RWPE2 (cell line): ENCODE measurements around the gene FGFR1OP2.

Source experiments
- ATAC-seq: fragments of 200-7000 bp; cut with Tn5 transposase; 3 replicates; pipeline ENCODE4 v1.9.1; 2021; ENCODE audit warnings: low read depth
- DNase-seq: peaks from one replicate; pipeline ENCODE4 v3.0.0-alpha.2; 2020; ENCODE audit warnings: low spot score
- H3K27ac ChIP-seq: fragments of 450-650 bp; 2 replicates; pipeline ENCODE4 v1.5.1; 2017; ENCODE audit warnings: mild to moderate bottlenecking; ENCODE audit not compliant: poor library complexity, severe bottlenecking
- H3K27me3 ChIP-seq: fragments of 250-450 bp; sonication (Bioruptor Pico); 2 replicates; pipeline ENCODE4 v1.5.1; 2021; ENCODE audit warnings: mild to moderate bottlenecking, moderate library complexity; ENCODE audit not compliant: insufficient read depth, poor library complexity, severe bottlenecking
- H3K36me3 ChIP-seq: fragments of 250-450 bp; sonication (Bioruptor Pico); 2 replicates; pipeline ENCODE4 v1.5.1; 2020; ENCODE audit warnings: low read depth, mild to moderate bottlenecking, moderate library complexity
- H3K4me1 ChIP-seq: fragments of 250-450 bp; sonication (Bioruptor Pico); 2 replicates; pipeline ENCODE4 v1.5.1; 2021; ENCODE audit warnings: mild to moderate bottlenecking, moderate library complexity; ENCODE audit not compliant: insufficient read depth, poor library complexity, severe bottlenecking
- H3K4me3 ChIP-seq: fragments of 250-450 bp; sonication (Bioruptor Pico); 2 replicates; pipeline ENCODE4 v1.5.1; 2021; ENCODE audit warnings: mild to moderate bottlenecking, moderate library complexity; ENCODE audit not compliant: severe bottlenecking
- H3K9me3 ChIP-seq: fragments of 250-450 bp; sonication (Bioruptor Pico); 2 replicates; pipeline ENCODE4 v1.5.1; 2021; ENCODE audit warnings: mild to moderate bottlenecking, moderate library complexity; ENCODE audit not compliant: severe bottlenecking
- TF ChIP-seq, protein P1 (sequence below): fragments of 450-650 bp; IDR thresholded peaks from one replicate; pipeline ENCODE4 v1.5.1; 2017; ENCODE audit warnings: mild to moderate bottlenecking, moderate library complexity; ENCODE audit not compliant: poor library complexity, severe bottlenecking

The FGFR1OP2 gene

DNA sequence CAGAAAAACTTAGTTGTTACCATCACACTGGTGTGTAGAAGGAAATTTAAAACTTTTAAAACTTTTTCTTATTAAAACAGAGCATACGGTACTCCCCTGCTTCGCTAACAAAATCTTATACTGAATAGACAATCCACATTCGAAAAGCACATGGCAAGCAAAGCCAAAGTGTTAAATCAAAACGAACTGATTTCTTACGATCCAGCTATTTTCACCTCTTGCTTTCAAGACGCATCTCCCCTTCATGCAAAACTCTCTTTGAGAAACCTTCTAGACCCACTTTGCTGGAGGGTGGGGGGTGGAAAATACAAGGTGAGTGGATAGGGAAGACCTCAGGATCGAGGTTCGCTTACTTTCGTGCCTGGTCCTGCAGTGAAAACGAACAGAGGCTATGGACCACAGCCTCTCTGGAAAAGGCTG lies 817 bp upstream of the FGFR1OP2 start:
- Histone ChIP-seq H3K9me3 (no peaks in the 10 kb centered on the region), H3K4me3 (peak overlapping the region; percentile 71), H3K27ac (peak overlapping the region; percentile 72), H3K36me3 (peaks cover 16% of the 10 kb centered on the region), H3K27me3 (no peaks in the 10 kb centered on the region), H3K4me1 (peaks cover 7% of the 10 kb centered on the region)
- TF ChIP-seq, protein P1, sequence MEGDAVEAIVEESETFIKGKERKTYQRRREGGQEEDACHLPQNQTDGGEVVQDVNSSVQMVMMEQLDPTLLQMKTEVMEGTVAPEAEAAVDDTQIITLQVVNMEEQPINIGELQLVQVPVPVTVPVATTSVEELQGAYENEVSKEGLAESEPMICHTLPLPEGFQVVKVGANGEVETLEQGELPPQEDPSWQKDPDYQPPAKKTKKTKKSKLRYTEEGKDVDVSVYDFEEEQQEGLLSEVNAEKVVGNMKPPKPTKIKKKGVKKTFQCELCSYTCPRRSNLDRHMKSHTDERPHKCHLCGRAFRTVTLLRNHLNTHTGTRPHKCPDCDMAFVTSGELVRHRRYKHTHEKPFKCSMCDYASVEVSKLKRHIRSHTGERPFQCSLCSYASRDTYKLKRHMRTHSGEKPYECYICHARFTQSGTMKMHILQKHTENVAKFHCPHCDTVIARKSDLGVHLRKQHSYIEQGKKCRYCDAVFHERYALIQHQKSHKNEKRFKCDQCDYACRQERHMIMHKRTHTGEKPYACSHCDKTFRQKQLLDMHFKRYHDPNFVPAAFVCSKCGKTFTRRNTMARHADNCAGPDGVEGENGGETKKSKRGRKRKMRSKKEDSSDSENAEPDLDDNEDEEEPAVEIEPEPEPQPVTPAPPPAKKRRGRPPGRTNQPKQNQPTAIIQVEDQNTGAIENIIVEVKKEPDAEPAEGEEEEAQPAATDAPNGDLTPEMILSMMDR: no peak
- DNase-seq: no peak
- no peak for ATAC-seq

DNA sequence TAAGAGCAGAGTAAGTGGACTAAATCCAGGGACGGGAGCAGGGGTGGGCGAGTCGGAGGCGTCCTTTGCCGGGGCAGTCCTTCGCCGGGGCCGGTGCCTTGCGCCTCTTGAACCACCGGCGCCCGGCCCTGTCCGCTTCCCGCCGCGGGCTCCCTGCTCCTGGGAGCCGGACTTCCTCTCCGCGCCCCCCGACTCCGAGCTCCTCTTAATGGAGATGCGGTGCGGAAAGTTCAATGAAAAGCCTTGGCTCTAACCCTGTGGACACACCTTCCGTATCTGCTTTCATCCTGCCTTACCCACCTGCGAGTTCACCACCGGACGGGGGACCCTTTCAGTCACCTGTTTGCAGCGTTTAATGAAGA lies 412 bp downstream of the FGFR1OP2 start:
- TF ChIP-seq, protein P1: no peak
- Histone ChIP-seq H3K36me3 (peaks cover 16% of the 10 kb centered on the region), H3K9me3 (no peaks in the 10 kb centered on the region), H3K27ac (peak overlapping the region; percentile 72), H3K4me3 (peak overlapping the region; percentile 71), H3K27me3 (no peaks in the 10 kb centered on the region), H3K4me1 (peaks cover 7% of the 10 kb centered on the region)
- ATAC-seq (peak; percentile 34), DNase-seq (peak; percentile 25)

DNA sequence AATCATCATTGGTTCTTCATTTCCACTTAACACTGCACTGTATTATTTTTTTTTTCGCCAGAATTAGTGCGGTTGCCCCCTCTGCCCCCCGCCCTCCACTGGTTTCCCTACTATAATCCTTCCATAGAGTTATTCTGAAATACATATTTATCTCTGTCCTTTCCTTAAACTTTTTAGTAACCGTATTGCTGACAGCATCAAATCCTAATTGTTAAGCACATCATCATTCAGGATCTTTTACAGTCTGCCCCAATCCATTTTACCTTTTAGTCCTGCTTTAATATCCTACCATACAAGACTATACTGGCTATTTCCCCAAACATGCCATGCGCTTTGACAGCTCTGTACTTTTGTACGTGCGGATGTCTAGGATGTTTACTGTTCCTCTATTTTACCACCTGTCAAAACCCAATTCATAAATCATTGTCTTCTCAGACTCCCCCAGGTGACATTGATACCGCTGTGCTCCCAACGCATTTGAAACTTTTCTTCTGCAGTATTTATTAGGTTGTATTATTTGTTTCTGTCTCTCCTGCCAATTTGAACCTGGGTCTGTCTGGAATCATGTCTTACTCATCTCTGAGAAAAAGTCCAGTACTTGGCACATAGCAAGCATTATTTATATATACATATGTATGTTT lies 1.0 kb downstream of the FGFR1OP2 start:
- Histone ChIP-seq H3K4me3 (peak overlapping the region; percentile 71), H3K9me3 (no peaks in the 10 kb centered on the region), H3K4me1 (peaks cover 7% of the 10 kb centered on the region), H3K27ac (peak overlapping the region; percentile 72), H3K36me3 (peaks cover 13% of the 10 kb centered on the region), H3K27me3 (no peaks in the 10 kb centered on the region)
- no peak for ATAC-seq
- TF ChIP-seq, protein P1: no peak
- no peak for DNase-seq

DNA sequence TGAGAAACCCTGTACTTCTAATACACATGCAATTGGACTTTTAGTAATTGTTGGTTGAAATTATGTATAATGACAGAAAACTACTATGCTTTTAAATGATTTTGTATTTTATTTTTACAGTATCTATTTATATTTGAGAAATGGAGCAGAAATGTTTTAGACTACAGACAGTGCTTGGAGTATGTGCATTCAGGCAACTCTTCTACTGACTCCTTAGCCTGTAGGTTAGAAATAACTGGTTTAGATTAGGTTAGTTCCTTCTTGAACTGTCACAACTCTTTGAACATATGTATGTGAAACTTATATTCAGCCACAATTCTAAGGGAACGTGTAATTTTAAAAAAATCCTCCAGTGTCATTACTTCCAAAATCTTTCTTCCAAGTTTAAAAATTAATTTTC lies 1.7 kb downstream of the FGFR1OP2 start:
- Histone ChIP-seq H3K4me3 (peak overlapping the region; percentile 71), H3K9me3 (no peaks in the 10 kb centered on the region), H3K36me3 (peaks cover 8% of the 10 kb centered on the region), H3K27ac (no peak overlapping the region), H3K27me3 (no peaks in the 10 kb centered on the region), H3K4me1 (peaks cover 7% of the 10 kb centered on the region)
- ATAC-seq (no peak), DNase-seq (no peak)
- TF ChIP-seq, protein P1: no peak

DNA sequence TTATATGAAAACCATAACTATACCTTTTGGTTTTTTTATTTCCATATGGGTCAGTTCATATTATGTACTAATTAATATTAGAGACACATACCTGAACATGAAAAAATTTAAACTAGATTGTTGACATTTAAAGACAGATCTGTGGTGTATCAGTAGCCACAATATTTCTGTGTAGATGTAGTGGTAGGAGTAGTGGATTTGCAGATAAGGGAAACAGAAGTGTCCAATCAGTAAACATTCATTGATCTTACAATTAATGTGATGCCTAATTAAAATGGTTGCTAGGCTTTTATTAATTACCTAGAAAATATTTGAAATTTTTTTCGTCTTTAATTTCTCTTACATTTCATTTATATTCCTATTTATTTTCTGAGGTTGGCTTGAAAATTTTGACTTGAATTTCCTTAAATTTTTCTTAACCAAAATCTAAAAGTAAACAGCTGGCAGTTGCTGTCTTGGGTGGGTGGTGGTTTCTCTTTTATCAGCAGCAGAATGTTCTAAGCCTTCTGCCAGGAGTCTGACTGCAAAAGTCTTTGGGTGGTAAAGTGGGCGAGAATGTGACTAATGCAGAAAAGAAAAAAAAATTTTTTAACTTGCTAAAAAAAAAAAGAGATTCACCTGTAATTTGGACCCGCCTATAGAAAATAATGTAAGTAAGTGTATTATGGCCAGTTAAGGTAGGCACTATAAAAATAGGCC lies 2.4 kb downstream of the FGFR1OP2 start:
- Histone ChIP-seq H3K4me3 (no peak overlapping the region), H3K4me1 (peaks cover 7% of the 10 kb centered on the region), H3K27ac (no peak overlapping the region), H3K27me3 (no peaks in the 10 kb centered on the region), H3K9me3 (no peaks in the 10 kb centered on the region), H3K36me3 (peaks cover 7% of the 10 kb centered on the region)
- TF ChIP-seq, protein P1: no peak
- DNase-seq (no peak), ATAC-seq (no peak)
